NCI-H2029 (cell line): Measurements from ENCODE around the gene DHX38.
"Not testable (repeated sequence)": the region's sequence is repeated elsewhere in the genome, so short reads cannot be mapped to it uniquely, and the experiment has no call there.

Experiments
- DNase-seq: peaks from one replicate; lab custom pipeline; 2025; lab: John Stamatoyannopoulos, UW

Gene DHX38

DNA sequence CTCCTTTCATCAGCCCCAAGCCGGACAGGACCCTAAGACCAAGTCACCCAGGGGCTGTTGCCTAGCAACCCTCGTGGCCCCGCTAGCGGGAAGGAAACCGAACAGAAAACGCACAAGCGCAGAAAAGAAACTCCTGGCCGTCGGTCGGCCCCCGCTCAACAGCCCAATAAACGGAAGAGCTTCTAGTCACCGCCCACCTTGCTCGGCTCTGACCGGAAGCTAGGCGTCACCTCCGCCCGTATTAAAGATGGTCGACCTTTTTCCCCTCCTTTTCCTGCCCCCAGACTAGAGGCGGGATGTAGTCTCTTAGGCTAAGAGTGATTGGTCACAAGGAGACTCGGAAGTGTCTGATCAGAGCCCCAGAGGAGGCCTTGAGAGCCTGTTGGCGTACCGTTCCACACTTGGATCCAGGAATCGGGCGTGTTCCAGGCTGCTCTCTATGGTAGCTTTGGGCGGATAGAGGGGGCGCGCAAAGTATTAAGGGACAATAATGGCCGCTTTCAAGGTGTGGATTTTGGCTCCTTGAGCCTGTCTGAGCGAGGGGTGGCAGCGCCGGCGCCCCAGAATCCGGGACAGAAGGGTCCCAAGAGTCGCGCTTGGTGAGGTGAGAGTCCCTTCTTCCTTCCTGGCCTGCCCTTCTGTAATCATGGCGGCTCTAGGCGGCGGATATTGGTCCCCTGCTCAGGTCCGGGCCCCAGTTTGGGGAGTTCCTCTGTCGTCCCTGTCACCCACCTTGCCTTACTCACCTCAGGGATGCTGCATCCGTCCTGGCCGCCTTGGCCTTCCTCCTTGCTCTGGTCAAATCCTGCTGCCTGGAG, at the start of gene DHX38, which contains the start of gene TXNL4B:
Gene DHX38, plus strand, starts transcription at position 400 of the 818 bp plus-strand sequence. CDS start 2,311 bp downstream, outside the sequence.
Gene TXNL4B, minus strand, starts transcription at position 173 of the 818 bp plus-strand sequence. CDS start 2,871 bp downstream, outside the sequence.
- DNase-seq, result peak; percentile 94

DNA sequence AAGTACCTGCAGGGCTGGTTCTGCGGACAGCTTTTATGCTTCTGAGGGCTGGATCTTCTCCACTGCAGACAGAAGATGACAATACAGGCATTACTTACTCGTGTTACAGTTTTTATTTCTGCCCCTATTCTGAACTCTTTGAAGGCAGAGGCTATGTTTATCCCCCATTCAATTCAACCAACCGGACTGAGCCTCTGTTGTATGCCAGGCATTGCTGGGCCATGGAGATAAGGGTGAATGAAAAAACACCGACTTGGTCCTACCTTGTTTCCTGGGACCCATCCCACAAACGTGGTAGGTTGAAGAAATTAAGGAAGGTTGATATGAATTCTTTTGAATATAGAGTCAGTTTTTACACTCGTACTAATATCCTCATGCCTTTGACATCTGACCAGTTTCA, 49.4 kb upstream of the DHX38 start:
- no peak for DNase-seq

GRCh38 chr16:72044825-72045359, 48.8 kb upstream of the DHX38 start:
- no peak for DNase-seq

GRCh38 chr16:72049110-72049509, 44.5 kb upstream of the DHX38 start:
- no peak for DNase-seq

DNA sequence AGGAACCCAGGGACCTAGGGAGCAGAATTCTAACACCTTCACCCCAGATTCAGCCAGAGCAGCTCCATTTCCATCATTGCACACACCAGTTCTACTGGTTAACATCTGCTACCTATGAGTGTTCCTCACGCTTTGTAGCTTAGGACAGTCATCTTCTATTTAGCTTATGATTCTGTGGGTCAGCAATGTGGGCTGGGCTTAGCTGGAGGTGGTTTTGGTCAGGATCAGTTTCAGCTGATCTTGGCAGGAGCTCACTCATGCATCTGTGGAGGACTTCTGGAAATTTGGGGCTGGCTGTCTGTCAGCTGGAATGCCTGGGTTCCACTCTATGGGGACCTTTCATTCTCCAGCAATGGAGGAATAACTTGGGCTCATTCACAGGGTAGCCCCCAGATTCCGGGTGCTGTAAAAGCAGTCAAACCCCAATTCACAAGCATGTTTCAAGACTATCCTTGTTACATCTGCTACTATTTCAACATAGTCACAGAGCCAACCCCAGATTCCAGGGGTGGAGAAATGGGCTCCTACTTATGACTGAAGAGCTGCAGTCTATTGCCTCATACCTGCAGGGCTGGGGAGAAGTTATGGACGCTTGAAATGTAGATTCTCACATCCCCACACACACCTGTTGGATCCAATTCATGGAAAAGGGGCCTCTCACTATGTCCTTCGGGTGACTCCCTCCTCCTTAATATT, 42.7 kb upstream of the DHX38 start:
- no peak for DNase-seq

- no peak for DNase-seq
Measured at GRCh38 chr16:72051818-72052217, 41.8 kb upstream of the DHX38 start.

- DNase-seq, result not testable (repeated sequence)
Measured at GRCh38 chr16:72054254-72054847, 39.3 kb upstream of the DHX38 start, which contains the start of gene HP. TSS of gene HP (plus strand) at chr16:72054505. CDS start at chr16:72054653, 148 bp downstream.

DNA sequence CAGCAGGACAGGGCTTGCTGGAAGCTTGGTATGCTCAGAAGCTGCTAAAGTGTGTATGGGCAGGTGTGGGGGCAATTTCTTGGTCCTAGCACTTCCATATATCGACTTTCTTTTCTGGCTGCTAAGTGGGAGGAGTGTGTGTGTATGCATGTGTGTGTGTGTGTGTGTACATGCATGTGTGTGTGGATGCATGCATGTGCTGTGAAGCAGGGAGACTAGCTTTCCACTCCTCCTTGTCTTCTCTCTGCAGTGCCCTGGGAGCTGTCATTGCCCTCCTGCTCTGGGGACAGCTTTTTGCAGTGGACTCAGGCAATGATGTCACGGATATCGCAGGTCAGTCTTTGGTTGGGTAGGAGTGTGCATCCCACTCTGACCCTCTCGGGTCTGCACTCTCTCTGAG, 37.7 kb upstream of the DHX38 start:
- DNase-seq, result no peak

DNA sequence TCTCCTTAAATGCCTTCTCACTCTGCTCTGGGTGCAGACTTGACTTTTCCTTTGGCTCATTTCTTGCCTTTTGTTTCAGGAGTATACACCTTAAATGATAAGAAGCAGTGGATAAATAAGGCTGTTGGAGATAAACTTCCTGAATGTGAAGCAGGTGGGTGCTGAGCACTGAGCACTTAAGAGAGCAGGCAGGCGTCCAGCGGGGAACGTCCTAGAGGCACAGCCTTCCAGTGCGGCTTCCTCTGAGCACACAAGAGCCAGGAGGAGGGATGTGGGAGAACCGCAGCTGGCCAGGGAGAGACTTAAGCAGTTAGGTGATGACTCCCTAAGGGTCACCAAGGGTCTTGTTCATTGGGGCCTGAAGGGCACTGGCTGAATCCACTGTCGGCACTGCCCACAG, 36.3 kb upstream of the DHX38 start:
- not testable (repeated sequence) for DNase-seq

DNA sequence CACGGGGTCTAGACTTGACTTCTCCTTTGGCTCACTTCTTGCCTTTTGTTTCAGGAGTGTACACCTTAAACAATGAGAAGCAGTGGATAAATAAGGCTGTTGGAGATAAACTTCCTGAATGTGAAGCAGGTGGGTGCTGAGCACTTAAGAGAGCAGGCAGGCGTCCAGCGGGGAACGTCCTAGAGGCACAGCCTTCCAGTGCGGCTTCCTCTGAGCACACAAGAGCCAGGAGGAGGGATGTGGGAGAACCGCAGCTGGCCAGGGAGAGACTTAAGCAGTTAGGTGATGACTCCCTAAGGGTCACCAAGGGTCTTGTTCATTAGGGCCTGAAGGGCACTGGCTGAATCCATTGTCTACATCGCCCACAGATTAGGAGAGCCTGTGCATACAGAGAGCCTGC, 34.6 kb upstream of the DHX38 start:
- peak; percentile 8 for DNase-seq

GRCh38 chr16:72060405-72060804, 33.2 kb upstream of the DHX38 start:
- no peak for DNase-seq

DNA sequence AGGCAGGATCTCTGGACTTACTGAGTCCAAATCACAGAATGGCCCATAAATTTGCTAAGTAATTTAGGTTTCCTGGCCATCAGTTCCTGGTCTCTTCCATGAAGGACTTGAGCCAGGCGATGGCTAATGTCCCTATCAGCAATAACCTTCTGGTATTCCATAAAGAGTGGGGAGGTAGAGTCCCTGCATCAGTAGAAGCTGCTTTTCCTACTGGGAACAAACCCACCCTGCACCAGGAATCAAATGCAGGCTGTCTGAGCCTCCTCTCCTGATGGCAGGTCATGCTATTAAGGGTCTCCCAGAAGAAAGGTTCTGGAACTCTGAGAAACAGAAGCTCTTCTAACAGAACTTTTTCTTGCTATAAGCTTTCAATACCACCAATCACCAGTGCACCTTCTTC, 32.1 kb upstream of the DHX38 start:
- no peak for DNase-seq

DNA sequence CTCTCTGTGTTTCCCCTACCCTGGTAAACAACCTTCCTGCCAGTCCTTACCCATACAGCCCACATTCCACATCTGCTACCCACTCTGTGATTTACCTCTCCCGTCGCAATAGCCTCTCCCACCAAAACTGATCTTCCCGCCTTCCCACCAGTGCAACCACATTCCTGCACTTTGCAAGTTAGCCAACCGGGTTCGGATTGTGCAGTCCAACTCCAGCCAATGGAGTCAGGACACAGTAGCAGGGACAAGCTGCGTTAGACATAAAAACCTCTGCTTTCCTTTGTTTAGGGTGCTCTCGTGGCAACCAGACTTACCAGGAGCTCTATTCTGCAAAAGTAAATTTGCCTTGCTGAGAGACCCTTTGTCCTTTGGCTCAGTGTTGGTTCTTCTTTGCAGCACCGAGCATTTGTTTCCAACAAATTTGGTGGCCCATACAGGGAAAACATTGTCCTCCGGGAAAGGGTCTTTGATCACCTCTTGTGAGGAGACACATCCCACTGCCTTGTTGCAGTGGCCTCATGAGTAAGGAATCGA, 29.2 kb upstream of the DHX38 start:
- no peak for DNase-seq

GRCh38 chr16:72066747-72067146, 26.9 kb upstream of the DHX38 start:
- no peak for DNase-seq

DNA sequence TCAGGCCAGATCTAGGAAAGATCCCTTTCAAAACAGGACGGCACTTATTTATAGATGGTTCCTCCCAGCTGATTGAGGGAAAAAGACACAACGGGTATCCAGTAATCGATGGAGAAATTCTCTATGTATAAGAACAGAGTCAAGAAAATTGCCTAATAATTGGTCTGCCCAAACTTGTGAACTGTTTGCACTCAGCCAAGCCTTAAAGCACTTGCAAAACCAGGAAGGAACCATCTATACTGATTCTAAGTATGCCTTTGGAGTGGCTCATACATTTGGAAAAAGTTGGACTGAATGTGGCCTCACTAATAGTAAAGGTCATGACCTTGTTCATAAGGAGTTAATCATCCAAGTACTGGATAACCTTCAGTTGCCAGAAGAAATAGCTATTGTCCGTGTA, 24.7 kb upstream of the DHX38 start:
- DNase-seq, result no peak

DNA sequence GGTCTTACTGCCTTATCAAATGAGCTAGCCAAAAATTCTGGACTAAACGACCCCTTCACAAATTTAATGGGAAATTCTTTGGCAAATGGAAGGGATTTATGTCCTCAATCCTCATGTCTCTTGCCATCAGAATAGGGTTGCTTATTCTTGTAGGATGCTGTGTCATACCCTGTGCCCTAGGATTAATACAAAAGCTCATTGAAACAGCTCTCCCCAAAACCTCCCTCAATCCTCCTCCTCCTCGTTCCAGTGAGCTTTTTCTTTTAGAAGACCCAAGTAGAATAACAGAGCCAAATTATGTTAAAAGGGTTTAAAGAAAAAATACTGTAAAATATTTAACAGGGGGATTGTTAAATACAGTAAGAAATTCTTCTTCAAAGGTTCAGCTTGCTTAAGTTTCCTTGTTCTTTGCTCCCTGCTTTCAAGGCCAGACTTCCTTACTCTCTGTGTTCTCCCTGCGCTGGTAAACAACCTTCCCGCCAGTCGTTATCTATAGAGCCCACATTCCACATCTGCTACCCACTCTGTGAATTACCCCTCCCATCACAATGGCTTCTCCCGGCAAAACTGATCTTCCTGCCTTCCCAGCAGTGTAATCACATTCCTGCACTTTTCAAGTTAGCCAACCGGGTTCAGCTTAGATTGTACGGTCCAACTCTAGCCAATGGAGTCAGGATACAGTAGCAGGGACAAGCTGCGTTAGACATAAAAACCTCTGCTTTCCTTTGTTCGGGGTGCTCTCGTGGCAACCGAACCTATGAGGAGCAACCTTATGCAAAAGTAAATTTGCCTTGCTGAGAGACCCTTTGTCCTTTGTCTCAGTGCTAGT, 20.9 kb upstream of the DHX38 start:
- no peak for DNase-seq

DNA sequence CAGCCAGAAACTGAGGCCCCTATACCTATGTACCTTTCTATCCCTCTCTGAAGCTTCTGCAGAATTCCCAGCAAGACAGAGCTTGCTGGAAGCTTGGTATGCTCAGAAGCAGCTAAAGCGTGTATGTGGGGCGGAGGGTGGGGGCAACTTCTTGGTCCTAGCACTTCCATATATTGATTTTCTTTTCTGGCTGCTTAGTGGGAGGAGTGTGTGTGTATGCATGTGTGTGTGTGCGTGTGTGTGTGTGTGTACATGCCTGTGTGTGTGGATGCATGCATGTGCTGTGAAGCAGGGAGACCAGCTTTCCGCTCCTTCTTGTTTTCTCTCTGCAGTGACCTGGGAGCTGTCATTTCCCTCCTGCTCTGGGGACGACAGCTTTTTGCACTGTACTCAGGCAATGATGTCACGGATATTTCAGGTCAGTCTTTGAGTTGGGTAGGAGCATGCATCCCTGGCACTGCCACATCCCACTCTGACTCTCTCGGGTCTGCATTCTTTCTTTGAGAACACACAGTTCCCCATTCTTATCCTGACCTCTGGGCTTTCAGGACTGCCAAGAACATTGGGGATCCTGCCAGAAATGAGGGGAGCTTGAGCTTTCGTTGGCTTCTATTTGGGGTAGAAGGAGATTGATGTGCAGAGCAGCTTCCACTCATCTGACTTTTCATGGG, 20.0 kb upstream of the DHX38 start:
- DNase-seq, result no peak

DNA sequence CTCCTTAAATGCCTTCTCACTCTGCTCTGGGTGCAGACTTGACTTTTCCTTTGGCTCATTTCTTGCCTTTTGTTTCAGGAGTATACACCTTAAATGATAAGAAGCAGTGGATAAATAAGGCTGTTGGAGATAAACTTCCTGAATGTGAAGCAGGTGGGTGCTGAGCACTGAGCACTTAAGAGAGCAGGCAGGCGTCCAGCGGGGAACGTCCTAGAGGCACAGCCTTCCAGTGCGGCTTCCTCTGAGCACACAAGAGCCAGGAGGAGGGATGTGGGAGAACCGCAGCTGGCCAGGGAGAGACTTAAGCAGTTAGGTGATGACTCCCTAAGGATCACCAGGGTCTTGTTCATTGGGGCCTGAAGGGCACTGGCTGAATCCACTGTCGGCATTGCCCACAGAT, 18.6 kb upstream of the DHX38 start:
- DNase-seq, result not testable (repeated sequence)

- not testable (repeated sequence) for DNase-seq
Measured at GRCh38 chr16:72076991-72077706, 16.5 kb upstream of the DHX38 start.

- no peak for DNase-seq
Measured at GRCh38 chr16:72083778-72084404, 9.8 kb upstream of the DHX38 start.
